Gastrocnemius medialis (tissue), 4 donors: ENCODE measurements around the gene ISG20. TPM values are rescaled to one million over a fixed set of nuclear protein-coding genes. Genes with fewer than 3 reads are reported as not detected.

ENCODE experiments used
- ATAC-seq, 2 donors: fragments of 150-250 bp; one replicate each; pipeline ENCODE4 v1.9.1; 2016
- DNase-seq, 2 donors: peaks; one replicate each; pipeline ENCODE4 v3.0.0-alpha.2; 2019
- H3K27ac ChIP-seq, 4 donors: fragments of 200-600 bp; sonication (generic); 1 replicate in 1 of 4; 2 replicates in 3 of 4; pipeline ENCODE4 v1.5.1; 2016 to 2018; ENCODE audit warnings: mild to moderate bottlenecking in 2 of 4, moderate library complexity in 1 of 4
- H3K27me3 ChIP-seq, 3 donors: fragments of 200-600 bp; sonication (generic) in 2 of 3; 1 replicate in 1 of 3; 2 replicates in 2 of 3; pipeline versions ENCODE4 v1.5.1 to v1.6.0; 2016 to 2019; ENCODE audit warnings: mild to moderate bottlenecking in 1 of 3, moderate library complexity in 1 of 3
- H3K36me3 ChIP-seq, 2 donors: fragments of 200-600 bp; sonication (generic) in 1 of 2; one replicate each; pipeline ENCODE4 v1.5.1; 2017 to 2018
- H3K4me1 ChIP-seq, 2 donors: fragments of 200-600 bp; sonication (generic) in 1 of 2; one replicate each; pipeline ENCODE4 v1.5.1; 2016 to 2017; ENCODE audit warnings: mild to moderate bottlenecking in 2 of 2
- H3K4me3 ChIP-seq, 4 donors: fragments of 200-600 bp; sonication (generic) in 3 of 4; 1 replicate in 1 of 4; 2 replicates in 3 of 4; pipeline ENCODE4 v1.5.1; 2016 to 2019; ENCODE audit warnings: mild to moderate bottlenecking in 2 of 4
- H3K9me3 ChIP-seq, 3 donors: fragments of 200-600 bp; sonication (generic) in 2 of 3; 1 replicate in 1 of 3; 2 replicates in 2 of 3; pipeline ENCODE4 v1.5.1; 2016 to 2019
- CTCF ChIP-seq, 5 experiments: fragments of 450-650 bp in 3 of 5; fragments of 200-600 bp in 2 of 5; sonication (generic) in 2 of 5; IDR thresholded peaks in 4 of 5; conservative IDR thresholded peaks in 1 of 5; 1 replicate in 4 of 5; 2 replicates in 1 of 5; pipeline ENCODE4 v1.5.1; 2016 to 2019; ENCODE audit warnings: antibody characterized with exemption in 5 of 5, mild to moderate bottlenecking in 3 of 5, moderate library complexity in 3 of 5
- POLR2A ChIP-seq, 2 donors: fragments of 450-650 bp; IDR thresholded peaks; one replicate each; pipeline ENCODE4 v1.6.1; 2017; ENCODE audit warnings: antibody characterized with exemption in 2 of 2, mild to moderate bottlenecking in 2 of 2, moderate library complexity in 2 of 2
- in situ Hi-C, 4 donors: fragments of 200-750 bp; cut with MboI; loops; one replicate each; pipeline versions ENCODE4 v1.15.0 to v1.8.0; 2017; ENCODE audit warnings: low sequenced_read_pairs in 4 of 4
- intact Hi-C: fragments of 100-400 bp; cut with DNase I; formaldehyde crosslinking; loops from one replicate; pipeline ENCODE4 v1.15.1; 2023; ENCODE audit warnings: low total_unique reads
- total RNA-seq, 4 donors: library from RNA; depleted of rRNA; stranded (reverse); fragments of >200 nt; gene quantifications; one replicate each; pipeline versions ENCODE4 v1.1.0 to v1.2.3, GENCODE V29; 2016

Gene ISG20
- total RNA-seq, 4 donors from 2014 or later = 1.2 to 9.2 (median 1.6) TPM

- TF ChIP-seq POLR2A (IDR thresholded peaks at IDR 0.05) = no peak
- TF ChIP-seq CTCF (IDR thresholded peaks at IDR 0.05 in 4 of 5, conservative IDR thresholded peaks at IDR 0.05 in 1 of 5) = no peak
- Histone ChIP-seq H3K4me3 (no peak overlapping the region), H3K4me1 (peaks cover 0 to 2% of the 10 kb centered on the region in 2 donors), H3K27me3 (no peaks in the 10 kb centered on the region), H3K9me3 (no peaks in the 10 kb centered on the region), H3K36me3 (no peaks in the 10 kb centered on the region), H3K27ac (no peak overlapping the region)
- no peak for ATAC-seq
- intact Hi-C loops (no loop called here), in situ Hi-C loops (loop anchor here in 2 of 4 donors (25.0 kb wide), 1 partner anchor 178 kb away; no protein-coding TSS in a partner anchor)
- no peak for DNase-seq
Measured at GRCh38 chr15:88658972-88659931, 20.4 kb downstream of the ISG20 start.

- Histone ChIP-seq H3K4me1 (peaks cover 0 to 2% of the 10 kb centered on the region in 2 donors), H3K36me3 (no peaks in the 10 kb centered on the region), H3K27me3 (no peaks in the 10 kb centered on the region), H3K4me3 (no peak overlapping the region), H3K27ac (no peak overlapping the region), H3K9me3 (no peaks in the 10 kb centered on the region)
- intact Hi-C loops = no loop called here
- no peak for TF ChIP-seq POLR2A (IDR thresholded peaks at IDR 0.05)
- TF ChIP-seq CTCF (IDR thresholded peaks at IDR 0.05 in 4 of 5, conservative IDR thresholded peaks at IDR 0.05 in 1 of 5) = no peak
- no peak for ATAC-seq
- DNase-seq = no peak
- in situ Hi-C loops = loop anchor here in 2 of 4 donors (25.0 kb wide), 1 partner anchor 176 kb away; no protein-coding TSS in a partner anchor
Measured at GRCh38 chr15:88661041-88661700, 22.4 kb downstream of the ISG20 start.

GRCh38 chr15:88661761-88662556, 23.1 kb downstream of the ISG20 start:
- DNase-seq = no peak
- Histone ChIP-seq H3K4me3 (no peak overlapping the region), H3K27ac (no peak overlapping the region), H3K36me3 (no peaks in the 10 kb centered on the region), H3K9me3 (no peaks in the 10 kb centered on the region), H3K4me1 (peaks cover 0 to 2% of the 10 kb centered on the region in 2 donors), H3K27me3 (no peaks in the 10 kb centered on the region)
- intact Hi-C loops (no loop called here), in situ Hi-C loops (loop anchor here in 2 of 4 donors (25.0 kb wide), 1 partner anchor 175 kb away; no protein-coding TSS in a partner anchor)
- ATAC-seq = no peak
- no peak for TF ChIP-seq POLR2A (IDR thresholded peaks at IDR 0.05)
- no peak for TF ChIP-seq CTCF (IDR thresholded peaks at IDR 0.05 in 4 of 5, conservative IDR thresholded peaks at IDR 0.05 in 1 of 5)

- TF ChIP-seq CTCF (IDR thresholded peaks at IDR 0.05 in 4 of 5, conservative IDR thresholded peaks at IDR 0.05 in 1 of 5) (no peak), POLR2A (IDR thresholded peaks at IDR 0.05) (no peak)
- in situ Hi-C loops = loop anchor here in 2 of 4 donors (25.0 kb wide), 1 partner anchor 174 kb away; no protein-coding TSS in a partner anchor
Measured at GRCh38 chr15:88663141-88663621, 24.4 kb downstream of the ISG20 start.

More at GRCh38 chr15:88663141-88663621, 24.4 kb downstream of the ISG20 start:
- H3K4me1 ChIP-seq = peaks cover 0 to 2% of the 10 kb centered on the region in 2 donors
- no peaks in the 10 kb centered on the region for H3K27me3 ChIP-seq
- ATAC-seq = no peak
- no peaks in the 10 kb centered on the region for H3K36me3 ChIP-seq
- H3K9me3 ChIP-seq = no peaks in the 10 kb centered on the region
- DNase-seq = no peak
- no peak overlapping the region for H3K4me3 ChIP-seq
- intact Hi-C loops = no loop called here
- no peak overlapping the region for H3K27ac ChIP-seq
